Measurements from ENCODE around the gene LIN7B. TPM values are rescaled to one million over a fixed set of nuclear protein-coding genes. Genes with fewer than 3 reads are reported as not detected.

The LIN7B gene
- total and polyA plus RNA-seq, 2 of the 13 experiments (the other 11 are each of a cell fraction or from before 2014, with no cell fraction given), result 5.3 to 7.6 TPM

DNA sequence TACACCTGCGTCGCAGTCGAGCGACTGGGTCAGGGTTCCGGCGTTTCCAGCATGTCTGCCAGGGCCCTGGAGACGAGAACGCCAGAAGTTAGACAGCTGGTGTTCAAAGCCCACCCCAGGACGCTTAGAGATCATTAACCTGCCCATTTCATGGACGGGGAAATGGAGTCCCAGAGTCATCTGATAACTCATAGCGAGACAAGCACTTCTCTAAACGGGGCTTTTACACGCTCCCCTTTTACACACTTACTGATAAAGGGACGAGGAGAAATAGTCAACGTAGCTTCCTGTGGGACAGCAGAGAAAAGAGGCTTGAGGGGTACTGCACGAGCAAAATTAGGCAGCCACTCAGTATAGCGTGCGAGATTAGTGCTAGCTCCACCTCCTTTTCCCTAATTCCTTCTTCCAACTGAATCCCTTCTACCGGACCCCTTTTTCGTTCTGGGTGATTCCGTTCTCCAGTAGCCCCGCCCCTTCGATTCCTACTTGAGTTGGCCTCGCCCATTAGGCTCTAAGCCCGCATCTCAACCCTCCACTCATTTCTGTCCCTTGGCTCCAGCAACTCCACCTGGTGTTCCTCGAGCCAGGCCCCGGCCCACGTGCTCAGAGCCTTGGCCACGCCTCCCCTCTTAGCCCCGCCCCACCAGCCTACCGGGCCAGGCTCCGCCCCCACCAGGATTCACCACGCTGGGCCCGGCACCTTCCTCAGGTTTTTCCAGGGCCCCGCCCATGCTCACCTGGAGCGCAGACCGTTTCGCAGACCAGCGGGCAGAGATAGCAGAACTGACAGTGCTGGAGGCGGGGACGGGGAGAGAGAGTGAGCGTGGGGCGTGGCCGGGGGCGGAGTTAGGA, 37.3 kb downstream of the LIN7B start (continued):
- TF ChIP-seq, protein P1, sequence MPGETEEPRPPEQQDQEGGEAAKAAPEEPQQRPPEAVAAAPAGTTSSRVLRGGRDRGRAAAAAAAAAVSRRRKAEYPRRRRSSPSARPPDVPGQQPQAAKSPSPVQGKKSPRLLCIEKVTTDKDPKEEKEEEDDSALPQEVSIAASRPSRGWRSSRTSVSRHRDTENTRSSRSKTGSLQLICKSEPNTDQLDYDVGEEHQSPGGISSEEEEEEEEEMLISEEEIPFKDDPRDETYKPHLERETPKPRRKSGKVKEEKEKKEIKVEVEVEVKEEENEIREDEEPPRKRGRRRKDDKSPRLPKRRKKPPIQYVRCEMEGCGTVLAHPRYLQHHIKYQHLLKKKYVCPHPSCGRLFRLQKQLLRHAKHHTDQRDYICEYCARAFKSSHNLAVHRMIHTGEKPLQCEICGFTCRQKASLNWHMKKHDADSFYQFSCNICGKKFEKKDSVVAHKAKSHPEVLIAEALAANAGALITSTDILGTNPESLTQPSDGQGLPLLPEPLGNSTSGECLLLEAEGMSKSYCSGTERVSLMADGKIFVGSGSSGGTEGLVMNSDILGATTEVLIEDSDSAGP (CRISPR knock-in tag; IDR thresholded peaks at IDR 0.05; ENCODE audit: borderline replicate concordance), result peak; percentile 23; the same call in 1 of the 2 replicates
- TF ChIP-seq ZFY (CRISPR knock-in tag; IDR thresholded peaks at IDR 0.05), result 0 out of 2 replicates have a peak, but pooled peaks have one; percentile 39
- no peak for TF ChIP-seq HMG20B (CRISPR knock-in tag; conservative IDR thresholded peaks at IDR 0.05)
- TF ChIP-seq, protein P2, sequence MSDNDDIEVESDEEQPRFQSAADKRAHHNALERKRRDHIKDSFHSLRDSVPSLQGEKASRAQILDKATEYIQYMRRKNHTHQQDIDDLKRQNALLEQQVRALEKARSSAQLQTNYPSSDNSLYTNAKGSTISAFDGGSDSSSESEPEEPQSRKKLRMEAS (IDR thresholded peaks at IDR 0.05), result peak; percentile 96
- TF ChIP-seq, protein P3, sequence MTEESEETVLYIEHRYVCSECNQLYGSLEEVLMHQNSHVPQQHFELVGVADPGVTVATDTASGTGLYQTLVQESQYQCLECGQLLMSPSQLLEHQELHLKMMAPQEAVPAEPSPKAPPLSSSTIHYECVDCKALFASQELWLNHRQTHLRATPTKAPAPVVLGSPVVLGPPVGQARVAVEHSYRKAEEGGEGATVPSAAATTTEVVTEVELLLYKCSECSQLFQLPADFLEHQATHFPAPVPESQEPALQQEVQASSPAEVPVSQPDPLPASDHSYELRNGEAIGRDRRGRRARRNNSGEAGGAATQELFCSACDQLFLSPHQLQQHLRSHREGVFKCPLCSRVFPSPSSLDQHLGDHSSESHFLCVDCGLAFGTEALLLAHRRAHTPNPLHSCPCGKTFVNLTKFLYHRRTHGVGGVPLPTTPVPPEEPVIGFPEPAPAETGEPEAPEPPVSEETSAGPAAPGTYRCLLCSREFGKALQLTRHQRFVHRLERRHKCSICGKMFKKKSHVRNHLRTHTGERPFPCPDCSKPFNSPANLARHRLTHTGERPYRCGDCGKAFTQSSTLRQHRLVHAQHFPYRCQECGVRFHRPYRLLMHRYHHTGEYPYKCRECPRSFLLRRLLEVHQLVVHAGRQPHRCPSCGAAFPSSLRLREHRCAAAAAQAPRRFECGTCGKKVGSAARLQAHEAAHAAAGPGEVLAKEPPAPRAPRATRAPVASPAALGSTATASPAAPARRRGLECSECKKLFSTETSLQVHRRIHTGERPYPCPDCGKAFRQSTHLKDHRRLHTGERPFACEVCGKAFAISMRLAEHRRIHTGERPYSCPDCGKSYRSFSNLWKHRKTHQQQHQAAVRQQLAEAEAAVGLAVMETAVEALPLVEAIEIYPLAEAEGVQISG (CRISPR knock-in tag; IDR thresholded peaks at IDR 0.05), result 0 out of 2 replicates have a peak, but pooled peaks have one; percentile 15
- TF ChIP-seq, protein P4, sequence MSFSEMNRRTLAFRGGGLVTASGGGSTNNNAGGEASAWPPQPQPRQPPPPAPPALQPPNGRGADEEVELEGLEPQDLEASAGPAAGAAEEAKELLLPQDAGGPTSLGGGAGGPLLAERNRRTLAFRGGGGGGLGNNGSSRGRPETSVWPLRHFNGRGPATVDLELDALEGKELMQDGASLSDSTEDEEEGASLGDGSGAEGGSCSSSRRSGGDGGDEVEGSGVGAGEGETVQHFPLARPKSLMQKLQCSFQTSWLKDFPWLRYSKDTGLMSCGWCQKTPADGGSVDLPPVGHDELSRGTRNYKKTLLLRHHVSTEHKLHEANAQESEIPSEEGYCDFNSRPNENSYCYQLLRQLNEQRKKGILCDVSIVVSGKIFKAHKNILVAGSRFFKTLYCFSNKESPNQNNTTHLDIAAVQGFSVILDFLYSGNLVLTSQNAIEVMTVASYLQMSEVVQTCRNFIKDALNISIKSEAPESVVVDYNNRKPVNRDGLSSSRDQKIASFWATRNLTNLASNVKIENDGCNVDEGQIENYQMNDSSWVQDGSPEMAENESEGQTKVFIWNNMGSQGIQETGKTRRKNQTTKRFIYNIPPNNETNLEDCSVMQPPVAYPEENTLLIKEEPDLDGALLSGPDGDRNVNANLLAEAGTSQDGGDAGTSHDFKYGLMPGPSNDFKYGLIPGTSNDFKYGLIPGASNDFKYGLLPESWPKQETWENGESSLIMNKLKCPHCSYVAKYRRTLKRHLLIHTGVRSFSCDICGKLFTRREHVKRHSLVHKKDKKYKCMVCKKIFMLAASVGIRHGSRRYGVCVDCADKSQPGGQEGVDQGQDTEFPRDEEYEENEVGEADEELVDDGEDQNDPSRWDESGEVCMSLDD (CRISPR knock-in tag; IDR thresholded peaks at IDR 0.05; ENCODE audit: borderline replicate concordance), result no peak; the same call in 1 of the 2 replicates
- TF ChIP-seq HDAC1 (CRISPR knock-in tag; IDR thresholded peaks at IDR 0.05), result 0 out of 2 replicates have a peak, but pooled peaks have one; percentile 59
- TF ChIP-seq HOXA5 (CRISPR knock-in tag; IDR thresholded peaks at IDR 0.05), result 0 out of 2 replicates have a peak, but pooled peaks have one; percentile 32
- 0 out of 2 replicates have a peak, but pooled peaks have one; percentile 19 for TF ChIP-seq TARDBP (CRISPR knock-in tag; IDR thresholded peaks at IDR 0.05)
- TF ChIP-seq HOXA7 (CRISPR knock-in tag; IDR thresholded peaks at IDR 0.05), result no peak
- TF ChIP-seq ZNF879 (CRISPR knock-in tag; IDR thresholded peaks at IDR 0.05), result no peak
- no peak for TF ChIP-seq EHMT2 (IDR thresholded peaks at IDR 0.05; ENCODE audit: borderline replicate concordance, low read depth, low read length)
- TF ChIP-seq, protein P5, sequence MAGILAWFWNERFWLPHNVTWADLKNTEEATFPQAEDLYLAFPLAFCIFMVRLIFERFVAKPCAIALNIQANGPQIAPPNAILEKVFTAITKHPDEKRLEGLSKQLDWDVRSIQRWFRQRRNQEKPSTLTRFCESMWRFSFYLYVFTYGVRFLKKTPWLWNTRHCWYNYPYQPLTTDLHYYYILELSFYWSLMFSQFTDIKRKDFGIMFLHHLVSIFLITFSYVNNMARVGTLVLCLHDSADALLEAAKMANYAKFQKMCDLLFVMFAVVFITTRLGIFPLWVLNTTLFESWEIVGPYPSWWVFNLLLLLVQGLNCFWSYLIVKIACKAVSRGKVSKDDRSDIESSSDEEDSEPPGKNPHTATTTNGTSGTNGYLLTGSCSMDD (CRISPR knock-in tag; IDR thresholded peaks at IDR 0.05), result no peak
- no peak for TF ChIP-seq SP1 (IDR thresholded peaks at IDR 0.05)
- peak; percentile 70 for TF ChIP-seq SP1 (CRISPR knock-in tag; IDR thresholded peaks at IDR 0.05)
- peak; percentile 38 for TF ChIP-seq ELF1 (CRISPR knock-in tag; IDR thresholded peaks at IDR 0.05)
- TF ChIP-seq CCDC6 (CRISPR knock-in tag; IDR thresholded peaks at IDR 0.05), result no peak
- peak; percentile 93 for TF ChIP-seq ZNF629 (CRISPR knock-in tag; conservative IDR thresholded peaks at IDR 0.05)
- TF ChIP-seq ZNF468 (CRISPR knock-in tag; IDR thresholded peaks at IDR 0.05), result no peak
- TF ChIP-seq MYC (CRISPR knock-in tag; IDR thresholded peaks at IDR 0.05; ENCODE audit: borderline replicate concordance), result peak; percentile 52; the same call in 1 of the 2 replicates

Measured in HepG2 (cell line).